VCaP (cell line): ENCODE results near the gene MACROD2.

Experiments used
- H3K27ac ChIP-seq: fragments of 450-650 bp; 2 replicates; pipeline ENCODE4 v1.5.1; 2017
- CTCF ChIP-seq: fragments of 450-650 bp; conservative IDR thresholded peaks from 2 replicates; pipeline ENCODE4 v1.5.1; 2017; ENCODE audit warnings: mild to moderate bottlenecking, moderate library complexity

The MACROD2 gene

GRCh38 chr20:15596220-15596890 is 1601.0 kb downstream of the MACROD2 start:
- no peak for TF ChIP-seq CTCF
- H3K27ac ChIP-seq = no peak overlapping the region

GRCh38 chr20:15597306-15597705 is 1602.0 kb downstream of the MACROD2 start:
- TF ChIP-seq CTCF = no peak
- no peak overlapping the region for H3K27ac ChIP-seq

GRCh38 chr20:15599961-15600360 is 1604.6 kb downstream of the MACROD2 start:
- H3K27ac ChIP-seq = no peak overlapping the region
- TF ChIP-seq CTCF = no peak

GRCh38 chr20:15600565-15600964 is 1605.2 kb downstream of the MACROD2 start:
- no peak overlapping the region for H3K27ac ChIP-seq
- TF ChIP-seq CTCF = no peak

- no peak overlapping the region for H3K27ac ChIP-seq
- TF ChIP-seq CTCF = no peak
These were observed 1608.2 kb downstream of the MACROD2 start for GRCh38 chr20:15603506-15603905.

- no peak for TF ChIP-seq CTCF
- H3K27ac ChIP-seq = no peak overlapping the region
These were observed 1608.9 kb downstream of the MACROD2 start for GRCh38 chr20:15603978-15604805.

GRCh38 chr20:15609921-15610320 is 1614.6 kb downstream of the MACROD2 start:
- no peak overlapping the region for H3K27ac ChIP-seq
- TF ChIP-seq CTCF = no peak
